ENCODE results near the gene ABCF2. TPM values are rescaled to one million over a fixed set of nuclear protein-coding genes. Genes with fewer than 3 reads are reported as not detected.

ABCF2 gene
- total and polyA plus RNA-seq, 4 donors = 23.6 to 38.3 (median 34.0) TPM

GRCh38 chr7:151201751-151202150 is 25.3 kb downstream of the ABCF2 start:
- no peaks in the 10 kb centered on the region for H3K9me3 ChIP-seq (ENCODE audit: control insufficient read depth, insufficient read depth, low read length)
- H3K36me3 ChIP-seq (ENCODE audit: control insufficient read depth, insufficient read depth, low read length) = no peaks in the 10 kb centered on the region
- WGBS (ENCODE audit: insufficient coverage) = 86% methylated on average over 4 of the region's 4 CpGs
- H3K4me1 ChIP-seq (ENCODE audit: control insufficient read depth, insufficient read depth, low read length) = peaks cover 22% of the 10 kb centered on the region
- H3K27me3 ChIP-seq (ENCODE audit: control insufficient read depth, insufficient read depth, low read length) = peaks cover 10% of the 10 kb centered on the region
- no peak overlapping the region for H3K4me3 ChIP-seq (ENCODE audit: low read depth, low read length)
- H3K27ac ChIP-seq (ENCODE audit: low read depth, low read length) = no peak overlapping the region
- no peak for DNase-seq (ENCODE audit: low read depth in 4 of 6, low spot score in 6 of 6)

GRCh38 chr7:151201344-151201743 is 25.7 kb downstream of the ABCF2 start:
- WGBS (ENCODE audit: insufficient coverage) = 77% methylated on average over 2 of the region's 3 CpGs
- peaks cover 10% of the 10 kb centered on the region for H3K27me3 ChIP-seq (ENCODE audit: control insufficient read depth, insufficient read depth, low read length)
- H3K27ac ChIP-seq (ENCODE audit: low read depth, low read length) = no peak overlapping the region
- DNase-seq (ENCODE audit: low read depth in 4 of 6, low spot score in 6 of 6) = no peak
- H3K4me3 ChIP-seq (ENCODE audit: low read depth, low read length) = no peak overlapping the region
- H3K4me1 ChIP-seq (ENCODE audit: control insufficient read depth, insufficient read depth, low read length) = peaks cover 22% of the 10 kb centered on the region
- H3K9me3 ChIP-seq (ENCODE audit: control insufficient read depth, insufficient read depth, low read length) = no peaks in the 10 kb centered on the region
- no peaks in the 10 kb centered on the region for H3K36me3 ChIP-seq (ENCODE audit: control insufficient read depth, insufficient read depth, low read length)

- peaks cover 3% of the 10 kb centered on the region for H3K27me3 ChIP-seq (ENCODE audit: control insufficient read depth, insufficient read depth, low read length)
- DNase-seq (ENCODE audit: low read depth in 4 of 6, low spot score in 6 of 6) = peak; percentile 17 to 93 (median 38)
- no peaks in the 10 kb centered on the region for H3K9me3 ChIP-seq (ENCODE audit: control insufficient read depth, insufficient read depth, low read length)
- no peak overlapping the region for H3K4me3 ChIP-seq (ENCODE audit: low read depth, low read length)
- peak overlapping the region; percentile 66 for H3K27ac ChIP-seq (ENCODE audit: low read depth, low read length)
- peaks cover 22% of the 10 kb centered on the region for H3K4me1 ChIP-seq (ENCODE audit: control insufficient read depth, insufficient read depth, low read length)
- WGBS (ENCODE audit: insufficient coverage) = 7% methylated on average over 20 of the region's 30 CpGs
- H3K36me3 ChIP-seq (ENCODE audit: control insufficient read depth, insufficient read depth, low read length) = no peaks in the 10 kb centered on the region
Measured at GRCh38 chr7:151198945-151199848, 27.8 kb downstream of the ABCF2 start.

GRCh38 chr7:151197932-151198331 is 29.1 kb downstream of the ABCF2 start:
- DNase-seq (ENCODE audit: low read depth in 4 of 6, low spot score in 6 of 6) = no peak
- Histone ChIP-seq H3K36me3 (ENCODE audit: control insufficient read depth, insufficient read depth, low read length) (no peaks in the 10 kb centered on the region), H3K4me1 (ENCODE audit: control insufficient read depth, insufficient read depth, low read length) (peaks cover 22% of the 10 kb centered on the region), H3K27ac (ENCODE audit: low read depth, low read length) (no peak overlapping the region), H3K4me3 (ENCODE audit: low read depth, low read length) (no peak overlapping the region), H3K27me3 (ENCODE audit: control insufficient read depth, insufficient read depth, low read length) (no peaks in the 10 kb centered on the region), H3K9me3 (ENCODE audit: control insufficient read depth, insufficient read depth, low read length) (no peaks in the 10 kb centered on the region)

- Histone ChIP-seq H3K36me3 (ENCODE audit: control insufficient read depth, insufficient read depth, low read length) (no peaks in the 10 kb centered on the region), H3K27ac (ENCODE audit: low read depth, low read length) (no peak overlapping the region), H3K4me3 (ENCODE audit: low read depth, low read length) (no peak overlapping the region), H3K27me3 (ENCODE audit: control insufficient read depth, insufficient read depth, low read length) (no peaks in the 10 kb centered on the region), H3K9me3 (ENCODE audit: control insufficient read depth, insufficient read depth, low read length) (no peaks in the 10 kb centered on the region), H3K4me1 (ENCODE audit: control insufficient read depth, insufficient read depth, low read length) (peaks cover 22% of the 10 kb centered on the region)
- 71% methylated on average over 10 of the region's 19 CpGs for WGBS (ENCODE audit: insufficient coverage)
- DNase-seq (ENCODE audit: low read depth in 4 of 6, low spot score in 6 of 6) = no peak
Measured at GRCh38 chr7:151195616-151196450, 31.2 kb downstream of the ABCF2 start.

GRCh38 chr7:151194188-151194587 is 32.8 kb downstream of the ABCF2 start:
- WGBS (ENCODE audit: insufficient coverage) = 96% methylated on average over 4 of the region's 7 CpGs
- Histone ChIP-seq H3K27me3 (ENCODE audit: control insufficient read depth, insufficient read depth, low read length) (no peaks in the 10 kb centered on the region), H3K36me3 (ENCODE audit: control insufficient read depth, insufficient read depth, low read length) (no peaks in the 10 kb centered on the region), H3K4me3 (ENCODE audit: low read depth, low read length) (no peak overlapping the region), H3K27ac (ENCODE audit: low read depth, low read length) (no peak overlapping the region), H3K4me1 (ENCODE audit: control insufficient read depth, insufficient read depth, low read length) (peaks cover 8% of the 10 kb centered on the region), H3K9me3 (ENCODE audit: control insufficient read depth, insufficient read depth, low read length) (no peaks in the 10 kb centered on the region)
- no peak for DNase-seq (ENCODE audit: low read depth in 4 of 6, low spot score in 6 of 6)

- Histone ChIP-seq H3K4me1 (ENCODE audit: control insufficient read depth, insufficient read depth, low read length) (peaks cover under 1% of the 10 kb centered on the region), H3K36me3 (ENCODE audit: control insufficient read depth, insufficient read depth, low read length) (no peaks in the 10 kb centered on the region), H3K27ac (ENCODE audit: low read depth, low read length) (no peak overlapping the region), H3K9me3 (ENCODE audit: control insufficient read depth, insufficient read depth, low read length) (no peaks in the 10 kb centered on the region), H3K4me3 (ENCODE audit: low read depth, low read length) (no peak overlapping the region), H3K27me3 (ENCODE audit: control insufficient read depth, insufficient read depth, low read length) (no peaks in the 10 kb centered on the region)
- WGBS (ENCODE audit: insufficient coverage) = 96% methylated on average over 11 of the region's 14 CpGs
- DNase-seq (ENCODE audit: low read depth in 4 of 6, low spot score in 6 of 6) = no peak
Measured at GRCh38 chr7:151193203-151193978, 33.6 kb downstream of the ABCF2 start.

- Histone ChIP-seq H3K27me3 (ENCODE audit: control insufficient read depth, insufficient read depth, low read length) (no peaks in the 10 kb centered on the region), H3K4me3 (ENCODE audit: low read depth, low read length) (no peak overlapping the region), H3K9me3 (ENCODE audit: control insufficient read depth, insufficient read depth, low read length) (no peaks in the 10 kb centered on the region), H3K27ac (ENCODE audit: low read depth, low read length) (no peak overlapping the region), H3K36me3 (ENCODE audit: control insufficient read depth, insufficient read depth, low read length) (no peaks in the 10 kb centered on the region), H3K4me1 (ENCODE audit: control insufficient read depth, insufficient read depth, low read length) (peaks cover 2% of the 10 kb centered on the region)
- DNase-seq (ENCODE audit: low read depth in 4 of 6, low spot score in 6 of 6) = no peak
- WGBS (ENCODE audit: insufficient coverage) = 93% methylated on average over 19 of the region's 23 CpGs
Measured at GRCh38 chr7:151192002-151192539, 34.9 kb downstream of the ABCF2 start.

- 86% methylated on average over 10 of the region's 12 CpGs for WGBS (ENCODE audit: insufficient coverage)
- Histone ChIP-seq H3K27ac (ENCODE audit: low read depth, low read length) (no peak overlapping the region), H3K36me3 (ENCODE audit: control insufficient read depth, insufficient read depth, low read length) (no peaks in the 10 kb centered on the region), H3K27me3 (ENCODE audit: control insufficient read depth, insufficient read depth, low read length) (no peaks in the 10 kb centered on the region), H3K9me3 (ENCODE audit: control insufficient read depth, insufficient read depth, low read length) (no peaks in the 10 kb centered on the region), H3K4me1 (ENCODE audit: control insufficient read depth, insufficient read depth, low read length) (peaks cover 2% of the 10 kb centered on the region), H3K4me3 (ENCODE audit: low read depth, low read length) (no peak overlapping the region)
- no peak for DNase-seq (ENCODE audit: low read depth in 4 of 6, low spot score in 6 of 6)
Measured at GRCh38 chr7:151191544-151191943, 35.5 kb downstream of the ABCF2 start.

Measured in spinal cord (tissue), 10 donors.